Gastrocnemius medialis (tissue), 4 donors: Measurements from ENCODE around the gene GCG.

Source experiments
- POLR2A ChIP-seq, 2 donors: fragments of 450-650 bp; IDR thresholded peaks; one replicate each; pipeline ENCODE4 v1.6.1; 2017; ENCODE audit warnings: antibody characterized with exemption in 2 of 2, mild to moderate bottlenecking in 2 of 2, moderate library complexity in 2 of 2
- TF ChIP-seq, protein P1 (sequence below), 5 experiments: fragments of 450-650 bp in 3 of 5; fragments of 200-600 bp in 2 of 5; sonication (generic) in 2 of 5; IDR thresholded peaks in 4 of 5; conservative IDR thresholded peaks in 1 of 5; 1 replicate in 4 of 5; 2 replicates in 1 of 5; pipeline ENCODE4 v1.5.1; 2016 to 2019; ENCODE audit warnings: antibody characterized with exemption in 5 of 5, mild to moderate bottlenecking in 3 of 5, moderate library complexity in 3 of 5

GRCh38 chr2:162182395-162182794, 30.3 kb upstream of the GCG start:
- TF ChIP-seq, protein P1, sequence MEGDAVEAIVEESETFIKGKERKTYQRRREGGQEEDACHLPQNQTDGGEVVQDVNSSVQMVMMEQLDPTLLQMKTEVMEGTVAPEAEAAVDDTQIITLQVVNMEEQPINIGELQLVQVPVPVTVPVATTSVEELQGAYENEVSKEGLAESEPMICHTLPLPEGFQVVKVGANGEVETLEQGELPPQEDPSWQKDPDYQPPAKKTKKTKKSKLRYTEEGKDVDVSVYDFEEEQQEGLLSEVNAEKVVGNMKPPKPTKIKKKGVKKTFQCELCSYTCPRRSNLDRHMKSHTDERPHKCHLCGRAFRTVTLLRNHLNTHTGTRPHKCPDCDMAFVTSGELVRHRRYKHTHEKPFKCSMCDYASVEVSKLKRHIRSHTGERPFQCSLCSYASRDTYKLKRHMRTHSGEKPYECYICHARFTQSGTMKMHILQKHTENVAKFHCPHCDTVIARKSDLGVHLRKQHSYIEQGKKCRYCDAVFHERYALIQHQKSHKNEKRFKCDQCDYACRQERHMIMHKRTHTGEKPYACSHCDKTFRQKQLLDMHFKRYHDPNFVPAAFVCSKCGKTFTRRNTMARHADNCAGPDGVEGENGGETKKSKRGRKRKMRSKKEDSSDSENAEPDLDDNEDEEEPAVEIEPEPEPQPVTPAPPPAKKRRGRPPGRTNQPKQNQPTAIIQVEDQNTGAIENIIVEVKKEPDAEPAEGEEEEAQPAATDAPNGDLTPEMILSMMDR (IDR thresholded peaks at IDR 0.05 in 4 of 5, conservative IDR thresholded peaks at IDR 0.05 in 1 of 5): no peak
- TF ChIP-seq POLR2A (IDR thresholded peaks at IDR 0.05): no peak
